ENCODE results near the gene CASP6.

Gene CASP6

DNA sequence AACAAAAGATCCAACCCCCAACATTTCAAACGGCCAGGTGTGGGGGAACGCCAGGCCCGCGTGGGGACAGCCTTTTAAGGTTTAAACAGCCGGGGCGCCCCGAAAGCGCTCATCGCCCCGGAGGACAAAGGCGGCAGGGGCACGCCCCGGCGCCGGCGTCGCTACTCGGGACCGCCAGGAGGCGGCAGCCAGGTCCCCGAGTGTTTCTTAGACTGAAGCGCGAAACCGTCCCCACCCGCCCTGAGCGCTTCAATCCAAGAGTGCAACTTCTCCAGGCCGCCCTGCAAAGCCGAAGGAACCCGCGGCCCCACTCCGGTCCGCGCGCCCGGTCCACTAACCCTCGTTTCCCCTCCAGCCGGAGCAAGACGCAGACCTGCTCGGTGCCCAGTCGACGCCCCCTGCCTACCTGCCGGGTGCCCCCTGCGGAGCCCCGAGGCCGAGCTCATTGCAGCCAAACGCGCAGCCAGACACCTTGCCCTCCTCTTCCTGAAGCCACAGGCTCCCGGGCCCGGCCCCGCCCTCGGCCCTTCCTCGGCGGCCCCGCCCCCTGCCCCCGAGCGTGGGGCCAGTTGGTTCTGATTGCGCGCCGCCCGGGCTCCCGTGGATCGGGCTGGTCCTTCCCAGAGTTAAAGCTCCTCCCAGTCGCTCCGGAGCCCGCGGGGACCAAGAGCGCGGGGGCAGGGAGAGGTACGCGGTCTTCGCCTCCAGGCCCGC lies at the start of gene CASP6:
Gene CASP6 (minus strand): TSS at position 496 of the 714 bp plus-strand sequence. CDS start 50 bp downstream, at position 446.
- intact Hi-C loops (cut with DNase I), result loop anchor here (10.0 kb wide), 1 partner anchor 112 kb away; the partner anchor contains the start of gene GAR1
- DNase-seq, result peak; percentile 30 to 88 (median 78)

DNA sequence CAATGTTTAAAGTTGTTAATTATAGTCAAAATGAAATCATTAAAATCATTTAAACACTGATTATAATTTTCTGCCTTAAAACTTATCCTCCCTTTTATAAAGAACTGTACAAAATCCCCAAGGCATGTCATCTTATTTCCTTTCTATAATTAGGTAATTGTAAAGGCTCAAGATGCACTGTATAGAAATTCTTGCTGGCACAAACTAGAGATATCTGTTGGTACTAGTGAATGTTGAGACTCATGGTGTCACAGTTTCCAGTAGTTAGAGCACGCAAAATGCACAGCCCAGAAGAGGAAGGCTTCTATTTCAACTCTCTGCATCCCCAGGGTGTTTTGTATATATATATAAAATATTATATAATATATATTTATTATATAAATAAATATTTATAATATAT lies 49.3 kb upstream of the CASP6 start:
- no peak for DNase-seq
- intact Hi-C loops (cut with DNase I), result no loop called here

DNA sequence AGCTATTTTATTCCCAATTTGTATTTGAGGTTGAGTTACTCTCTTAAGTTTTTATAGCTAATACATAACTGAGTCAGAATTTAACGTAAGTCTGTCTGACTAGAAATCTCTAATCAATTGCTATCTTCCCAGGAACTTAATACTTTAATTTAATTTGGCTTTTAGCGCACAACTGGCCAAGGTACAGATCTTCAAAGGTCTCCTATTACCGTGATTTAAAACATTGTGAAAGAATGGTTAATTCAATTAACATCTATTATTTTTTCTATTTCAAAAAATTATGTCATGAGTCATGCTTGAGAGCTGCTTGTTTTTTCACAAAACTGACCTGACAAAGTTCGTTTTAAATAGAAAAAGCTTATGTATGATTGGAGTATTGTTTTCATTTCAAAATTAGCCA lies 48.6 kb upstream of the CASP6 start:
- intact Hi-C loops (cut with DNase I), result no loop called here

GRCh38 chr4:109750652-109751244 lies 47.5 kb upstream of the CASP6 start:
- intact Hi-C loops (cut with DNase I), result no loop called here
- DNase-seq, result no peak

More for the DNA sequence above, 48.6 kb upstream of the CASP6 start:
- DNase-seq, result no peak

- intact Hi-C loops (cut with DNase I), result no loop called here
- no peak for DNase-seq
Measured at GRCh38 chr4:109749388-109750082, 46.3 kb upstream of the CASP6 start.

- DNase-seq, result no peak
- intact Hi-C loops (cut with DNase I), result no loop called here
Measured at GRCh38 chr4:109748114-109748513, 44.9 kb upstream of the CASP6 start.

DNA sequence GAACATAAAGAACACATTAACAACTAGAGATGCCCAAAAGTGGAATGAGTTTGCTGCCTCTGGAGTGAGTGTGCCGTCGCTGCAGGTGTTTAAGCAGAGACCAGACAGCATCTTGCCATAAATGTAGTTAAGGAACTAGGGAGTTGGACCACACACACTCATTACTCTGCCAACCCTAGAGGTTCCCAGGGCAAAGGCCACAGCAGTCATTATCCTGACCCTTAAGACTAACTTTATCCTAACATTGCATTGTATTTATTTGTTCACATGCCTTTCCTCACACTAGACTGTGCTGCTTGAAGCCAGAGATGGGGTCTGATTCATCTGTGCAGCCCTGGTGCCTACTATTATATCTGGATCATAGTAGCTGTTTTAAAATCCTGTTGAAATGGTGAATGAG lies 43.5 kb upstream of the CASP6 start:
- DNase-seq, result no peak
- intact Hi-C loops (cut with DNase I), result no loop called here

DNA sequence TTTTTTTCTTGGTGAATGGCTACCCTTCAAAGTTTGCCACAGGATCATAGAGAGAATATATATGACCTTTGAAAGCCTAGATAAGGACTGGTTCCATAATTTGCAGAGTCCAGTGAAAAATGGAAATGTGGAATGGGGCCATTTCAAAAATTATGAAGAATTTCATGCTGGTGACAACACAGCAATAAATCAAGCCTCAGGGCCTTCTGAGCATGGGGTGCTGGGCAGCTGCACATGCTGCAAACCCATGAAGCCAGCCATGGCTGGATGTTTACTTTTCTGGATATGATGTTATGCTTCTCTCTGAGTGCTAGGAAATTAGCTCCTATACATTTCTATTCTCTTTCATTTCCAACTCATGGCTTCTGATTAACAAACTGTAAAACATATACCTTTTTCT lies 42.6 kb upstream of the CASP6 start:
- no peak for DNase-seq
- intact Hi-C loops (cut with DNase I), result no loop called here

GRCh38 chr4:109739547-109739946 lies 36.3 kb upstream of the CASP6 start:
- intact Hi-C loops (cut with DNase I), result loop anchor here (10.0 kb wide), 1 partner anchor 75 kb away; the partner anchor contains the start of gene GAR1

GRCh38 chr4:109738104-109738872 lies 35.0 kb upstream of the CASP6 start:
- DNase-seq, result no peak
- intact Hi-C loops (cut with DNase I), result loop anchor here (10.0 kb wide), 1 partner anchor 77 kb away; the partner anchor contains the start of gene GAR1

More at GRCh38 chr4:109739547-109739946, 36.3 kb upstream of the CASP6 start:
- DNase-seq, result no peak

DNA sequence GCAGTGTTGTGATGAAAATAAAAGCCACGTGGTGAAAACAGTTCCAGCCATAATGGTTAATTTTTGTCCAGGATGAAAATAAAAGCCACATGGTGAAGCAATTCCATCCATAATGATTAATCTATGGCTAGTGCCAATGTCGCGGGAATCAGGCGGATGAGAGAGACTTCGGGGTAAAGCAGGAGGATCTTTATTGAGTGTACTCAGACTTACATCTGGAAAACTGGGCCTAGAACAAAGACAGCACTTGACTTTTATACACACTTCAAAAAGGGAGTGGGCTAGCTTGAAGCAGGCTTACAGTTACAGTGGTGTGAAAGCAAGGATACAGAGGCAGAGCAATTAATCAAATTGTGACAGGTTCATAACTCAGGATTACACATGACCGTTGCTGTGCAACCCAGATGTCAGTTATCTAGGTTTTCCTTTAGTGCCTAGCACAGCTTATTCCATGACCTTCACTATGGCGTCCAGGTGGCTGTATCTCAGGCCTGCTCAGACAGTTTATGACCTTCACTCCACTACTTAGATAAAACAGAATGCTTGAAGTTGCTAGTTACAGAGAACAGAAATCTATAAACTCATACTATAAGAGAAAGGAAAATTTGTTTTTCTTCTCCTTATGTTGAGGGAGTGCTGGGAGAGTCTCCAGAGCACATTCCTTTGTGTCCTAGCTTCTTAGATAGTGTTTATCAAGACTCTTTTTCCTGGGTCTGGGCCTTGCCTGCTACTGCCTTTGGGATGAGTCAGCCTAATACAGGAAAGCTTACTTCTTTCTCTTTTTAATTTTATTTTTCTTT lies 32.5 kb upstream of the CASP6 start:
- DNase-seq, result no peak
- intact Hi-C loops (cut with DNase I), result loop anchor here (10.0 kb wide), 1 partner anchor 79 kb away; the partner anchor contains the start of gene GAR1

GRCh38 chr4:109733728-109734127 lies 30.5 kb upstream of the CASP6 start:
- intact Hi-C loops (cut with DNase I), result loop anchor here (10.0 kb wide), 1 partner anchor 81 kb away; the partner anchor contains the start of gene GAR1
- no peak for DNase-seq

DNA sequence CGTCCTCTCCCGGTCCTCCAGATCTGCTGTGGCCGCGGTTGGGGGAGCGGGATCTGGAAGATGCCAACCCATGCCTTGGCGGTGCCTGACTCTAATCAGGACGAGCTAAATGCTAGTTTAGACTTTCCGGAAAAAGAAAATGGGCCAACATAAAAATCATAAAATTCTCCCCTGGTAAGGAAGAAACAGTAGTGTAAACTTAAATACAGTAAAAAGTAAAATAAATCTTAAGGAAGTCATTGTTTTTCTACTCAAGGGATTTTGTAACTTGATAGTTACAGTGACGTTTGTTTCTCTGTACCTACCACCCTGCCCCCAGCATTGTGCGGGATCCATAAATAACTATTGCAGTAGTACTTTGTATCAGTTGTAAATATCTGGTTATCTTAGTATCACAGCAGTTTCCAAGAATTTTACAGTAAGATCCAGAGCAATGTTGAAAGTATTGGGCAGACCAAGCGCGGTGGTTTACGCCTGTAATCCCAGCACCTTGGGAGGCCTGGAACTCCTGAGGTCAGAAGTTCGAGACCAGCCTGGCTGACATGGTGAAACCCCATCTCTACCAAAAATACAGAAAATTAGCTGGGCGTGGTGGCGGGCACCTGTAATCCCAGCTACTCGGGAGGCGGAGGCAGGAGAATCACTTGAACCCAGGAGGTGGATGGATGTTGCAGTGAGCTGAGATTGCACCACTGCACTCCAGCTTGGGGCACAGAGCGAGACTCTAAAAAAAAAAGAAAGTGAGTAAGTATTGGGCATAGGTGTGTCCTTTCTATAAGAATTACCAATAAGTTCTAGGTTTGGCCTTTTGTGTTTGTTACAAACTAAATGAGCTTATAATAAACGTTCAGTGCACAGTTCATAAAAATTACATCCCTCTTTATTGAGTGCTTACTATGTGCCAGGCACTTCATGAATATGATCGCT lies 27.6 kb upstream of the CASP6 start:
- intact Hi-C loops (cut with DNase I), result loop anchor here (10.0 kb wide), 1 partner anchor 84 kb away; the partner anchor contains the start of gene GAR1
- peak in 4 of 42 donors; percentile 24 to 55 (median 32) for DNase-seq

DNA sequence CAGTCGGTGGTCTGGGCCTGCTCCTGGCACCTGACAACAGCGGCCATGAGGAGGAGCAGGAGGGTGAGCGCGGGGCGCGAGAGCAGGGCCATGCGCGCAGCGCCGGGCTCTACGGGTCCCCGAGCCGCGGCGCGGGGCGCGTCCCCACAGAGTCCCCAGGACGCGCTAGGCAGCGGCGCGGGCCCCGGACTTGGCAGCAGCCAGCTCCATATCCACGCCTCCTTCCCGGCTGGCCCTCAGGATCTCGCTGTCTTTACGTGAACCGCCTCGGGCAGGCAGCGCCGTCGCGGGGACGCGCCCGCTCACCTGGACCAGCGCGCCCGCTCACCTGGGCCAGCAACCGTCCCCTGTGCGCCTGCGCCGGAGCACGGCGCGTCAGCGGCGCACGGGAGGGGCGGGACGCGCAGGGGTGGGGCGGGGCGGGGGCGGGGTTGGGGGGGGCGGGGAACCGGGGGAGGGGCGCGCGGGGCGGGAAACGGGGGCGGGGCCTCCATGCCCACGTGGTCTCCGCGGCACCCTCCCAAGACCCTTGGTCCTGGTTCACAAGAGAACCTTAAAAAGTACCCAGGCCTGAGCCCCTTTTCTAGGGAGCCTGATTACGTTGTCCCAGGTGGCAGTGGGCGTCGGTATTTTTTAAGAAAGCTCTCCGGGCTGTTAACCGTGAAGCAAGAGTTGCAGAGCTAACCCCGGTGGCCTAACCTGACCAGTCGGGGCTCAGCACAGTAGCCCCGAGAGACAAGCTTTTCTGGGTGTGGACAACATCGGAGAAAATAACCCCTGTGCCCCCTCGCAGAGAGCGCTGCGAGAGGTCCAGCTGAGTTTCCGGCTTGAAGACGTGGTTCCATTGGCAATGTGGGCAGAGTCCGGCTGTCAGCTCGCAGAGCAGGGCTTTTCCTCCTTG lies 26.7 kb upstream of the CASP6 start, which contains the start of gene PLA2G12A:
Gene PLA2G12A (minus strand): TSS at position 353 of the 901 bp plus-strand sequence. CDS start 261 bp downstream, at position 92.
- intact Hi-C loops (cut with DNase I), result loop anchor here (10.0 kb wide), 1 partner anchor 85 kb away; the partner anchor contains the start of gene GAR1
- DNase-seq, result peak; percentile 20 to 85 (median 72)

GRCh38 chr4:109729117-109729717 lies 26.0 kb upstream of the CASP6 start:
- intact Hi-C loops (cut with DNase I), result no loop called here
- peak in 9 of 42 donors; percentile 3 to 43 (median 16) for DNase-seq

Data from head of caudate nucleus (tissue), 42 donors.